HepG2 (cell line): ENCODE measurements around the gene PFN4. TPM values are rescaled to one million over a fixed set of nuclear protein-coding genes. Genes with fewer than 3 reads are reported as not detected.

ENCODE experiments used
- ARNT ChIP-seq: fragments of 450-650 bp; IDR thresholded peaks from 2 replicates; pipeline ENCODE4 v1.6.1; 2017
- ATF6 ChIP-seq: sonication (generic); formaldehyde crosslinking; conservative IDR thresholded peaks from 2 replicates; pipeline ENCODE4 v1.4.0; 2020; ENCODE audit warnings: missing genetic modification reagents
- GABPA ChIP-seq, 2 experiments: IDR thresholded peaks; 2 replicates each; pipeline ENCODE4 v1.6.1; 2011 to 2016; ENCODE audit warnings: low read depth in 2 of 2, low read length in 1 of 2, missing biosample characterization in 1 of 2, missing genetic modification characterization in 1 of 2
- GATAD2A ChIP-seq: IDR thresholded peaks from 2 replicates; pipeline ENCODE4 v1.6.1; 2016
- NFE2L1 ChIP-seq: sonication (generic); formaldehyde crosslinking; IDR thresholded peaks from 2 replicates; pipeline ENCODE4 v1.4.0; 2020; ENCODE audit warnings: missing genetic modification reagents, mild to moderate bottlenecking, borderline replicate concordance
- NR1H2 ChIP-seq: sonication (generic); formaldehyde crosslinking; IDR thresholded peaks from 2 replicates; pipeline ENCODE4 v1.8.1; 2022; ENCODE audit warnings: low read depth, missing genetic modification reagents, borderline replicate concordance
- SAP130 ChIP-seq: IDR thresholded peaks from 2 replicates; pipeline ENCODE4 v1.6.1; 2016; ENCODE audit warnings: low read depth
- SMARCC2 ChIP-seq: fragments of 450-650 bp; IDR thresholded peaks from 2 replicates; pipeline ENCODE4 v1.6.1; 2017; ENCODE audit warnings: antibody characterized with exemption, mild to moderate bottlenecking
- SMC3 ChIP-seq: IDR thresholded peaks from 2 replicates; pipeline ENCODE4 v1.6.1; 2011; ENCODE audit warnings: low read length, improper control_type of control experiment
- TARDBP ChIP-seq: sonication (generic); formaldehyde crosslinking; IDR thresholded peaks from 2 replicates; pipeline ENCODE4 v1.8.0; 2022; ENCODE audit warnings: mild to moderate bottlenecking, missing genetic modification reagents
- ZNF180 ChIP-seq: sonication (generic); formaldehyde crosslinking; IDR thresholded peaks from 2 replicates; pipeline ENCODE4 v1.4.0; 2020; ENCODE audit warnings: low read depth, missing genetic modification reagents, borderline replicate concordance
- ZNF513 ChIP-seq: sonication (generic); formaldehyde crosslinking; conservative IDR thresholded peaks from 2 replicates; pipeline ENCODE4 v1.5.0; 2020; ENCODE audit warnings: missing genetic modification reagents
- ZNF570 ChIP-seq: sonication (generic); formaldehyde crosslinking; IDR thresholded peaks from 2 replicates; pipeline ENCODE4 v1.4.0; 2020; ENCODE audit warnings: mild to moderate bottlenecking, missing genetic modification reagents, borderline replicate concordance
- ZNF660 ChIP-seq: sonication (generic); formaldehyde crosslinking; IDR thresholded peaks from 2 replicates; pipeline ENCODE4 v1.5.1; 2020; ENCODE audit warnings: mild to moderate bottlenecking, low read depth, missing genetic modification reagents, borderline replicate concordance
- ZNF672 ChIP-seq: sonication (generic); formaldehyde crosslinking; IDR thresholded peaks from 2 replicates; pipeline ENCODE4 v1.8.1; 2022; ENCODE audit warnings: missing genetic modification reagents
- ZNF768 ChIP-seq: sonication (generic); formaldehyde crosslinking; IDR thresholded peaks from 2 replicates; pipeline ENCODE4 v1.4.0; 2020; ENCODE audit warnings: missing genetic modification reagents
- polyA plus RNA-seq, 8 experiments: library from polyadenylated mRNA; depleted of rRNA in 3 of 8; stranded (reverse) in 7 of 8; unstranded in 1 of 8; fragments of >200 nt; fragmentation: Illumina TruSeq in 4 of 8; extraction: Trizol in 4 of 8; gene quantifications; 2 replicates each; pipeline versions ENCODE4 v1.2.1 to v1.2.3, GENCODE V29; 2011 to 2016; ENCODE audit warnings: low read depth in 4 of 8, missing spikeins in 1 of 8, mixed read lengths in 1 of 8; ENCODE audit not compliant: insufficient read depth in 1 of 8
- total RNA-seq, 5 experiments: library from RNA; depleted of rRNA; stranded (reverse); fragments of >200 nt; fragmentation: Illumina TruSeq; extraction: Trizol; gene quantifications; 2 replicates each; pipeline ENCODE4 v1.2.3, GENCODE V29; 2016; ENCODE audit warnings: low read depth in 1 of 5
- TF ChIP-seq, protein P1 (sequence below): sonication (generic); formaldehyde crosslinking; IDR thresholded peaks from 2 replicates; pipeline ENCODE4 v1.5.1; 2020; ENCODE audit warnings: mild to moderate bottlenecking, missing genetic modification reagents, borderline replicate concordance
- TF ChIP-seq, protein P2 (sequence below): sonication (generic); formaldehyde crosslinking; IDR thresholded peaks from 2 replicates; pipeline ENCODE4 v1.9.0; 2021; ENCODE audit warnings: missing genetic modification reagents, borderline replicate concordance
- TF ChIP-seq, protein P3 (sequence below): sonication (generic); formaldehyde crosslinking; IDR thresholded peaks from 2 replicates; pipeline ENCODE4 v1.5.1; 2020; ENCODE audit warnings: mild to moderate bottlenecking, moderate library complexity, missing genetic modification reagents

Gene PFN4
- total and polyA plus RNA-seq, 2 of the 13 experiments (the other 11 are each of a cell fraction or from before 2014, with no cell fraction given) = 0.12 to 0.20 TPM

GRCh38 chr2:24164416-24164973, 41.4 kb upstream of the PFN4 start (continued):
- no peak for TF ChIP-seq NFE2L1 (CRISPR knock-in tag)
- TF ChIP-seq ARNT = no peak
- no peak for TF ChIP-seq GABPA (IDR thresholded peaks at IDR 0.05; ENCODE audit: low read depth, low read length)
- no peak for TF ChIP-seq GABPA (CRISPR knock-in tag; IDR thresholded peaks at IDR 0.05; ENCODE audit: low read depth)
- TF ChIP-seq SAP130 (CRISPR knock-in tag) = peak; percentile 41
- TF ChIP-seq, protein P1, sequence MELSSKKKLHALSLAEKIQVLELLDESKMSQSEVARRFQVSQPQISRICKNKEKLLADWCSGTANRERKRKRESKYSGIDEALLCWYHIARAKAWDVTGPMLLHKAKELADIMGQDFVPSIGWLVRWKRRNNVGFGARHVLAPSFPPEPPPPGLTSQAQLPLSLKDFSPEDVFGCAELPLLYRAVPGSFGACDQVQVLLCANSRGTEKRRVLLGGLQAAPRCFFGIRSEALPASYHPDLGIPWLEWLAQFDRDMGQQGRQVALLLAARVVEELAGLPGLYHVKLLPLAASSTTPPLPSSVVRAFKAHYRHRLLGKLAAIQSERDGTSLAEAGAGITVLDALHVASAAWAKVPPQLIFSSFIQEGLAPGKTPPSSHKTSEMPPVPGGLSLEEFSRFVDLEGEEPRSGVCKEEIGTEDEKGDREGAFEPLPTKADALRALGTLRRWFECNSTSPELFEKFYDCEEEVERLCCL = no peak
- TF ChIP-seq, protein P2, sequence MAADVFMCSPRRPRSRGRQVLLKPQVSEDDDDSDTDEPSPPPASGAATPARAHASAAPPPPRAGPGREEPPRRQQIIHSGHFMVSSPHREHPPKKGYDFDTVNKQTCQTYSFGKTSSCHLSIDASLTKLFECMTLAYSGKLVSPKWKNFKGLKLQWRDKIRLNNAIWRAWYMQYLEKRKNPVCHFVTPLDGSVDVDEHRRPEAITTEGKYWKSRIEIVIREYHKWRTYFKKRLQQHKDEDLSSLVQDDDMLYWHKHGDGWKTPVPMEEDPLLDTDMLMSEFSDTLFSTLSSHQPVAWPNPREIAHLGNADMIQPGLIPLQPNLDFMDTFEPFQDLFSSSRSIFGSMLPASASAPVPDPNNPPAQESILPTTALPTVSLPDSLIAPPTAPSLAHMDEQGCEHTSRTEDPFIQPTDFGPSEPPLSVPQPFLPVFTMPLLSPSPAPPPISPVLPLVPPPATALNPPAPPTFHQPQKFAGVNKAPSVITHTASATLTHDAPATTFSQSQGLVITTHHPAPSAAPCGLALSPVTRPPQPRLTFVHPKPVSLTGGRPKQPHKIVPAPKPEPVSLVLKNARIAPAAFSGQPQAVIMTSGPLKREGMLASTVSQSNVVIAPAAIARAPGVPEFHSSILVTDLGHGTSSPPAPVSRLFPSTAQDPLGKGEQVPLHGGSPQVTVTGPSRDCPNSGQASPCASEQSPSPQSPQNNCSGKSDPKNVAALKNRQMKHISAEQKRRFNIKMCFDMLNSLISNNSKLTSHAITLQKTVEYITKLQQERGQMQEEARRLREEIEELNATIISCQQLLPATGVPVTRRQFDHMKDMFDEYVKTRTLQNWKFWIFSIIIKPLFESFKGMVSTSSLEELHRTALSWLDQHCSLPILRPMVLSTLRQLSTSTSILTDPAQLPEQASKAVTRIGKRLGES (CRISPR knock-in tag) = no peak
- TF ChIP-seq, protein P3, sequence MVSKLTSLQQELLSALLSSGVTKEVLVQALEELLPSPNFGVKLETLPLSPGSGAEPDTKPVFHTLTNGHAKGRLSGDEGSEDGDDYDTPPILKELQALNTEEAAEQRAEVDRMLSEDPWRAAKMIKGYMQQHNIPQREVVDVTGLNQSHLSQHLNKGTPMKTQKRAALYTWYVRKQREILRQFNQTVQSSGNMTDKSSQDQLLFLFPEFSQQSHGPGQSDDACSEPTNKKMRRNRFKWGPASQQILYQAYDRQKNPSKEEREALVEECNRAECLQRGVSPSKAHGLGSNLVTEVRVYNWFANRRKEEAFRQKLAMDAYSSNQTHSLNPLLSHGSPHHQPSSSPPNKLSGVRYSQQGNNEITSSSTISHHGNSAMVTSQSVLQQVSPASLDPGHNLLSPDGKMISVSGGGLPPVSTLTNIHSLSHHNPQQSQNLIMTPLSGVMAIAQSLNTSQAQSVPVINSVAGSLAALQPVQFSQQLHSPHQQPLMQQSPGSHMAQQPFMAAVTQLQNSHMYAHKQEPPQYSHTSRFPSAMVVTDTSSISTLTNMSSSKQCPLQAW (CRISPR knock-in tag) = no peak
- peak; percentile 52; the same call in 1 of the 2 replicates for TF ChIP-seq TARDBP (CRISPR knock-in tag)
- peak; percentile 85 for TF ChIP-seq SMC3
- no peak for TF ChIP-seq SMARCC2
- TF ChIP-seq ZNF513 = no peak
- TF ChIP-seq ZNF768 (CRISPR knock-in tag) = peak; percentile 28; the same call in 1 of the 2 replicates
- TF ChIP-seq NR1H2 (CRISPR knock-in tag) = no peak
- no peak for TF ChIP-seq ATF6 (CRISPR knock-in tag)
- TF ChIP-seq GATAD2A (CRISPR knock-in tag) = peak; percentile 49; the same call in 1 of the 2 replicates
- no peak for TF ChIP-seq ZNF672 (CRISPR knock-in tag)
- no peak for TF ChIP-seq ZNF570 (CRISPR knock-in tag)
- no peak for TF ChIP-seq ZNF180 (CRISPR knock-in tag)
- TF ChIP-seq ZNF660 (CRISPR knock-in tag) = no peak
